Central memory CD8-positive, alpha-beta T cell (primary cell): ENCODE data around the gene GPR35.

Source experiments
- ATAC-seq: fragments of 150-1000 bp; cut with Tn5 transposase; replicated peaks from 2 replicates; pipeline ENCODE4 v1.10.0; 2022; ENCODE audit warnings: mild to moderate bottlenecking, moderate FRiP score, moderate number of reproducible peaks; ENCODE audit not compliant: poor library complexity, severe bottlenecking; ENCODE audit errors: extremely low read depth
- DNase-seq, 2 donors: peaks; one replicate each; pipeline ENCODE4 v3.0.0; 2021; ENCODE audit warnings: low spot score in 2 of 2
- H3K27ac Mint-ChIP-seq: one replicate; pipeline ENCODE4 v1.8.0; 2022; ENCODE audit warnings: low read depth, mild to moderate bottlenecking, moderate library complexity, mixed read lengths
- H3K27me3 Mint-ChIP-seq: one replicate; pipeline ENCODE4 v1.8.0; 2022; ENCODE audit warnings: mixed read lengths
- H3K36me3 Mint-ChIP-seq: one replicate; pipeline ENCODE4 v1.8.0; 2022; ENCODE audit warnings: mild to moderate bottlenecking, moderate library complexity, mixed read lengths; ENCODE audit not compliant: insufficient read depth
- H3K4me1 Mint-ChIP-seq: one replicate; pipeline ENCODE4 v1.8.0; 2022; ENCODE audit warnings: mixed read lengths
- H3K4me3 Mint-ChIP-seq: one replicate; pipeline ENCODE4 v1.8.0; 2022; ENCODE audit warnings: mild to moderate bottlenecking, moderate library complexity, mixed read lengths
- H3K9me3 Mint-ChIP-seq: one replicate; pipeline ENCODE4 v1.8.0; 2022; ENCODE audit warnings: mixed read lengths

Gene GPR35

GRCh38 chr2:240624011-240624949, 1.0 kb upstream of the GPR35 start:
- Mint-ChIP-seq H3K4me1 (peaks cover 57% of the 10 kb centered on the region), H3K27ac (peak overlapping the region; percentile 94), H3K9me3 (no peaks in the 10 kb centered on the region), H3K27me3 (no peaks in the 10 kb centered on the region), H3K36me3 (peaks cover 9% of the 10 kb centered on the region), H3K4me3 (peak overlapping the region; percentile 73)
- ATAC-seq (no peak), DNase-seq (no peak)

DNA sequence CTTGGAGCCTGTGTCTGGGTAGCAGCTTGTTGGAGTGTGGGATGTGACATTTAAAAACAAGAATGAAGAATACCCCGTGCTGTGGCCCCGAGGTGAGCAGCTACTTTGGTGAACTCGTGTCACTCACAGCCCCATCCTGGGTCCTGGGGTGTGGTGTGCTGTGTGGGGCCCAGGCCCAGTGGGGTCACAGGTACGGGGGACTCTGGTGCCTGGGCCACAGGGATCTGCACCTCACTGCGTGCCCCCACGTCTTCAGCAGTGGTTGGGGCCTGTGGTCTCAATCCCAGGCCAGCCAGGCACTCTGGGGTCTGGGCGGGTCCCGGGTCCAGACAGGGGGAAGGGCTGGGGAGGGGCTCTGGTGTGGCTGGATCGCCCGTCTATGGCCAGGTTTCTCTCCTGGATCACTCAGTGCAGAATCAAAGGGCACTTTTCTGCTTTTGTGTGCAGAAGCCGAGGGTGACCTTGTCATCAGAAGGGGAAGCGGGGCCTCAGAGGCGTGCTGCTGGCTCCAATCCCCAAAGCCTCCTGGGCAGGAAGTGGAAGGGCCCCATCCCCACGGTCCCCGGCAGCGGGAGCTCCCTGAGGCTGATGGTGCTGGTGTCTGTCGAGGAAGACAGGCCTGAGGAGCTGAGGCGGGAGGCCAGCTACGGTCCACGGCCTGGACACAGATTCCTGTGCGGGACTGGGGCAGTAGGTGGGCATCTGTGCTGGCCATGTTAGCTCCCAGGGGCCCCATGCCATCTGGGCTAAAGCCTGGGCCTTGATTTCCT, 1.4 kb downstream of the GPR35 start:
- no peaks in the 10 kb centered on the region for H3K9me3 Mint-ChIP-seq
- peak overlapping the region; percentile 47 for H3K4me3 Mint-ChIP-seq
- no peaks in the 10 kb centered on the region for H3K27me3 Mint-ChIP-seq
- H3K27ac Mint-ChIP-seq, result peak overlapping the region; percentile 94
- ATAC-seq, result no peak
- peaks cover 7% of the 10 kb centered on the region for H3K36me3 Mint-ChIP-seq
- peaks cover 41% of the 10 kb centered on the region for H3K4me1 Mint-ChIP-seq
- no peak for DNase-seq

DNA sequence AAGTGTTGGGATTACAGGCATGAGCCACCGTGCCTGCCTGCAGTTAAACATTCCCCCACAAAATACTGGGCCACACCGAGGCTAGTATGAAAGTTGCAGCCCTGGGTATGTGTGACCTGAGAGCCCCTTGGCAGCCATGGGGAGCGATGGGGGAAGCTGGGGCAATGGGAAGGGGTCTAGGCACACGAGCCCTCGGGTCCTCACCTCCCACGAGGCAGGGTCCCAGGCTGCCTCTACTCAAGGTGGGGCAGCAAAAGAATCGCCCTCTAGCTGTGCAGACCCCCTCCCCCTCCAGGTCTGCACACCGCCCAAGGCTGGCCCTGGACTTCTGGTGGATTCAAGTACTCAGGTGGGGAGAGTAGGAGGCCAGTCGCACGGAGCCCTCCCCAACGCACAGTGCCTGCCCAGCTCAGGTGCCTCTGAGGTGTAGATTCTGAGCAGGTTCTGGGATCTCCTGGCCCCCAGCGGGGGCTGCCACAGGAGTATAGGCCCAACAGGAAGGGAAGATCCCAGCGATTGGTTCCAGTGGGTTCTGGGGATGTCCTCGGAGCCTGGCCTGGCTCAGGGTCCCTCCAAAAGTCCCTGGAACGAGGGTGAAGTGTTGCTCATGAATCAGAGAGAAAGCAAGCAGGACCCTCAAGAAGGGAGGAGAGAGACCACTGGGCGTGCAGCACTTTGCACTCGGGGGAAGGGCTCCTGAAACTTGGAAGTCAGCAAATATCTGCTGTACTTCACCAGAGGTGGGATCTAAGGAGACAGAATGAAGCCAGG, 2.6 kb downstream of the GPR35 start:
- Mint-ChIP-seq H3K27me3 (no peaks in the 10 kb centered on the region), H3K4me1 (peaks cover 31% of the 10 kb centered on the region), H3K9me3 (no peaks in the 10 kb centered on the region), H3K36me3 (peaks cover 9% of the 10 kb centered on the region), H3K4me3 (peak overlapping the region; percentile 47), H3K27ac (peak overlapping the region; percentile 66)
- DNase-seq (no peak), ATAC-seq (no peak)

DNA sequence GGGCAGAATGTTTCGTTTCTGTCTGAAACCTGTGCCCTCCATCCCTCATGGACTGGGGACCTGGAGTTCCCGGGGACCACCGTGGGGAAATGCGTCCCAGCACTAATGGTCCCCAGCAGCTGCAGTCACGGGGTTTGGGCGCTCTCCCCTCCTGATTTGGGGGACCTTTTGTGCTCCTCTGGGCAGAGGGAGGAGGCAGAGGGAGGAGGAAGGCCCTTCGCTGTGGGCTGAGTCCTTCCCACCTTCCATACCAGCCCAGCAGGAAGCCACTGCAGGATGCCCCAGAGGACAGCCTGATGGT, 3.2 kb downstream of the GPR35 start:
- Mint-ChIP-seq H3K27ac (peak overlapping the region; percentile 66), H3K9me3 (no peaks in the 10 kb centered on the region), H3K4me1 (peaks cover 26% of the 10 kb centered on the region), H3K27me3 (no peaks in the 10 kb centered on the region), H3K4me3 (no peak overlapping the region), H3K36me3 (peaks cover 9% of the 10 kb centered on the region)
- DNase-seq (no peak), ATAC-seq (no peak)

GRCh38 chr2:240628808-240629618, 3.7 kb downstream of the GPR35 start:
- ATAC-seq (no peak), DNase-seq (no peak)
- no peaks in the 10 kb centered on the region for H3K27me3 Mint-ChIP-seq
- no peak overlapping the region for H3K4me3 Mint-ChIP-seq
- H3K4me1 Mint-ChIP-seq, result peaks cover 24% of the 10 kb centered on the region
- peaks cover 10% of the 10 kb centered on the region for H3K36me3 Mint-ChIP-seq
- no peaks in the 10 kb centered on the region for H3K9me3 Mint-ChIP-seq
- H3K27ac Mint-ChIP-seq, result no peak overlapping the region

DNA sequence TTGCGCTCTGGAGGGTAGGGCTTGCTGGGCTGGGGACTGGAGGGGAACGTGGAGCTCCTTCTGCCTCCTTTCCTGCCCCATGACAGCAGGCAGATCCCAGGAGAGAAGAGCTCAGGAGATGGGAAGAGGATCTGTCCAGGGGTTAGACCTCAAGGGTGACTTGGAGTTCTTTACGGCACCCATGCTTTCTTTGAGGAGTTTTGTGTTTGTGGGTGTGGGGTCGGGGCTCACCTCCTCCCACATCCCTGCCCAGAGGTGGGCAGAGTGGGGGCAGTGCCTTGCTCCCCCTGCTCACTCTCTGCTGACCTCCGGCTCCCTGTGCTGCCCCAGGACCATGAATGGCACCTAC, 4.3 kb downstream of the GPR35 start:
- DNase-seq (no peak), ATAC-seq (no peak)
- no peak overlapping the region for H3K27ac Mint-ChIP-seq
- peaks cover 19% of the 10 kb centered on the region for H3K4me1 Mint-ChIP-seq
- no peaks in the 10 kb centered on the region for H3K27me3 Mint-ChIP-seq
- no peak overlapping the region for H3K4me3 Mint-ChIP-seq
- H3K36me3 Mint-ChIP-seq, result peaks cover 8% of the 10 kb centered on the region
- no peaks in the 10 kb centered on the region for H3K9me3 Mint-ChIP-seq

- Mint-ChIP-seq H3K27ac (no peak overlapping the region), H3K4me1 (peaks cover 13% of the 10 kb centered on the region), H3K4me3 (no peak overlapping the region), H3K9me3 (no peaks in the 10 kb centered on the region), H3K36me3 (peaks cover 7% of the 10 kb centered on the region), H3K27me3 (no peaks in the 10 kb centered on the region)
- DNase-seq, result no peak
- ATAC-seq, result no peak
Measured at GRCh38 chr2:240629968-240630770, 4.9 kb downstream of the GPR35 start.

DNA sequence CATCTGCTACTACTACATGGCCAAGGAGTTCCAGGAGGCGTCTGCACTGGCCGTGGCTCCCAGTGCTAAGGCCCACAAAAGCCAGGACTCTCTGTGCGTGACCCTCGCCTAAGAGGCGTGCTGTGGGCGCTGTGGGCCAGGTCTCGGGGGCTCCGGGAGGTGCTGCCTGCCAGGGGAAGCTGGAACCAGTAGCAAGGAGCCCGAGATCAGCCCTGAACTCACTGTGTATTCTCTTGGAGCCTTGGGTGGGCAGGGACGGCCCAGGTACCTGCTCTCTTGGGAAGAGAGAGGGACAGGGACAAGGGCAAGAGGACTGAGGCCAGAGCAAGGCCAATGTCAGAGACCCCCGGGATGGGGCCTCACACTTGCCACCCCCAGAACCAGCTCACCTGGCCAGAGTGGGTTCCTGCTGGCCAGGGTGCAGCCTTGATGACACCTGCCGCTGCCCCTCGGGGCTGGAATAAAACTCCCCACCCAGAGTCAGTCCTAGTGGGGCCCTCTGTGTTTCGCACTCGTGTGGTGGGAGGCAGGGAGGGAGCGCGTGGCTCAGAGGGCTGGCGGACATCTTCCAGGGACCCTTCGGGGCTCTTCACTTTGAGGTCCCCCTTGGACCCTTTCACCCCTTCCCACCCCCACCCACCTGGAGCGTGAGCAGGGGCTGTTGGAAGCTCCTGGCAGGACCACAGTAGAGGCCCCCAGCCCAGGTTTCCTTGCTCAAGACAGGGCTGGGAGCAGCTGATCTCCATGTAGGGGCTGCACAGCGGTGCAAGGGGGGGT, 5.7 kb downstream of the GPR35 start:
- Mint-ChIP-seq H3K27ac (no peak overlapping the region), H3K4me1 (peaks cover 8% of the 10 kb centered on the region), H3K9me3 (no peaks in the 10 kb centered on the region), H3K27me3 (no peaks in the 10 kb centered on the region), H3K4me3 (no peak overlapping the region), H3K36me3 (peaks cover 5% of the 10 kb centered on the region)
- no peak for ATAC-seq
- DNase-seq, result no peak

DNA sequence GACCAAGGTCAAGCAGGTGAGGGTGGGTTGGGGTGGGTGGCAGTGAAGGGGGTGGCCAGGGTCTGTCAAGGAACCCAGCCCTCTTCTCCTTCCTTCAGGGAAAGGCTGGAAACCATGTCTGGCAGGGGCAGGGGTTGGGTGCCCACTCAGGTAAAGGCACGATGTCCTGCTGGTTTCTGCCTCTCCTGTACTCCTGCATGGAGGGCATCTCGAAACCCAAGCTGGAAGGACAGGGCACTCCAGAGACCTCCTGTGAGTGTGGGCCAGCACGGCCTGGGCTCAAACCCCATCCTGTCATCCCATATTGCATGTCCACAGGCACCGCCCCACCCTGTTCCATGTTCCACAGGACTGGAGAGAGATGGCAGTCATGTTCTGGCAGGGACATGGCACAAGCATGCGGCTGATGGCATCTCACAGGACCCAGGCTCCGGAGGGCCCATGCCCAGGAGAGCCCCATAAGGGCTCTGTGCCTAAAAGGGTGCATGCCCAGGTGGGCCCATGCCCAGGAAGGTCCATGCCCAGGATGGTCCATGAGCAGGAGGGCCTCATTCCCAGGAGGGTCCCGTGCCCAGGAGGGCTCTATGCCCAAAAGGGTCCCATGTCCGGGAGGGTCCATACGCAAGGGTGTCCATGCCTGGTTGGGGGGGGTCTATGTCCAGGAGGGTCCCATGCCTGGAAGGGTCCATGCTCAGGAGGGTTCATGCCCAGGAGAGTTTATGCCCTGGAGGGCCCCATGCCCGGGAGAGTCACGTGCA, 6.4 kb downstream of the GPR35 start:
- H3K27me3 Mint-ChIP-seq, result no peaks in the 10 kb centered on the region
- peaks cover 7% of the 10 kb centered on the region for H3K36me3 Mint-ChIP-seq
- no peaks in the 10 kb centered on the region for H3K9me3 Mint-ChIP-seq
- H3K27ac Mint-ChIP-seq, result no peak overlapping the region
- H3K4me3 Mint-ChIP-seq, result no peak overlapping the region
- no peak for ATAC-seq
- DNase-seq, result no peak
- H3K4me1 Mint-ChIP-seq, result peaks cover 3% of the 10 kb centered on the region

DNA sequence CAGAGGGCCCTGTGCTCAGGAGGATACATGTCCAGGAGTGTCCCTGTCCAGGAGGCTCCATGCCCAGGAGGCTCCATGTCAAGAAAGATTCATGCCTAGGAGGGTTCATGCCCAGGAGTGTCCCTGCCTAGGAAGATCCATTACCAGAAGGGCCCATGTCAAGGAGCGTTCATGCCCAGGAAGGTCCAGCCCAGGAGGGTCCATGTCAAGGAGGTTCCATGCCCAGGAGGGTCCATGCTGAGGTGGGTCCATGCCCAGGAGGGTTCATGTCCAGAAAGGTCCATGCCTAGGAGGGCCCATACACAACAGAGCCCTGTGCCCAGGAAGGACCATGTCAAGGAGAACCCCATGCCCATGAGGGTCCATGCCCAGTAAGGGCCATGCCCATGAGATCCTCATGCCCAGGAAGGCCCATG, 7.0 kb downstream of the GPR35 start:
- Mint-ChIP-seq H3K4me3 (no peak overlapping the region), H3K36me3 (peaks cover 8% of the 10 kb centered on the region), H3K4me1 (no peaks in the 10 kb centered on the region), H3K27me3 (no peaks in the 10 kb centered on the region), H3K27ac (no peak overlapping the region), H3K9me3 (no peaks in the 10 kb centered on the region)
- no peak for DNase-seq
- ATAC-seq, result no peak
